Stimulated activated CD8-positive, alpha-beta memory T cell treated with anti-CD3 and anti-CD28 coated beads, Interleukin-2, amount 100 ng/mL, for 1 hour (primary cell): ENCODE measurements around the gene AKR1C2.
"Not testable (repeated sequence)": the region's sequence is repeated elsewhere in the genome, so short reads cannot be mapped to it uniquely, and the experiment has no call there.

Source experiments
- DNase-seq, 2 donors: peaks; one replicate each; pipeline ENCODE4 v3.0.0-alpha.2; 2020; ENCODE audit warnings: low read depth in 2 of 2

Gene AKR1C2

DNA sequence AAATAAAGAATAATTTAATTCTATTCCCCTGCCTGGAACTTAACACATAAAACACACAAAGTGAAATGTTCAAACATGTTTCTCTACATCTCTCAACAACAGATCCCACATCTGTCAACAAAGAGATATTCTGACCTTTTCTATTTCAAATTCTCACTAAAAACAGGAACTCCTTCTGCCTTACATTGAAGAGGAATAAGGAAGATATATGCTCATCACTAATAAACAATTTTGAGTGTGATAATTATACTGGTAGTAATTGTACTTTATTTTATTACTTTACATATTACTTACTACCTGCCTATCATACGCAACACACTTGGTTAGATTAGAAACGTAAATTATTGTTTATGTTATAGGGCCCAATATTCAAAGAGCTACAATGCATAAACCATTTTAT, 13.4 kb downstream of the AKR1C2 start:
- no peak for DNase-seq

DNA sequence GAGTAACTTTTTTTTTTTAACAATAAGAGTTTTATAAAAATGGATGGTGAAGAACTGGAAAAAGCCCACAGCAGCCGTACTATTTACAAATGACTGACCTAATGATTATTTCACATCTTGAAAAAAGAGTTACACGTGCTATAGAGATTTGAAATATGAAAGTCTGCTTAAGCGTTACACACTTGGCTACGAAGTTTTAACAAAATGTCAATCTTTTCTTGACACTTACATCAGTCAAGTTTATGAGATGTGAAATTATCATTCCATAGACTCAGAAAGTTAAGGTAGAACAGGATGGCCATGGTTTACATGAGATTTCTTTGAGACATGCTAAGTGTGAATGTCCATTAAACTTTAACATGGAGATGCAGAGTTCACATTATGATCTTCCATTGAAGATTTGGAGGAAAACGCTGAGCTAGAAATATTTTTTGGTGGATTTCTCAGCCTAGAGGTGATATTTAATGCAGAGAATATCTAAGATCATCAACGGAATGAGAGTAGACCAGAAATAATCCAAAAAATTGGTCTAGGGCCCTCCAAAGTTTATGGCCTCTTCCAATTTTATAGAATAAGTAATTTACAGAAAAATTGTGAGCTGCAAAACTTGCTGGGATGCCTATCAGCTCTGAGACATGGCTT, 15.5 kb downstream of the AKR1C2 start:
- not testable (repeated sequence) for DNase-seq

DNA sequence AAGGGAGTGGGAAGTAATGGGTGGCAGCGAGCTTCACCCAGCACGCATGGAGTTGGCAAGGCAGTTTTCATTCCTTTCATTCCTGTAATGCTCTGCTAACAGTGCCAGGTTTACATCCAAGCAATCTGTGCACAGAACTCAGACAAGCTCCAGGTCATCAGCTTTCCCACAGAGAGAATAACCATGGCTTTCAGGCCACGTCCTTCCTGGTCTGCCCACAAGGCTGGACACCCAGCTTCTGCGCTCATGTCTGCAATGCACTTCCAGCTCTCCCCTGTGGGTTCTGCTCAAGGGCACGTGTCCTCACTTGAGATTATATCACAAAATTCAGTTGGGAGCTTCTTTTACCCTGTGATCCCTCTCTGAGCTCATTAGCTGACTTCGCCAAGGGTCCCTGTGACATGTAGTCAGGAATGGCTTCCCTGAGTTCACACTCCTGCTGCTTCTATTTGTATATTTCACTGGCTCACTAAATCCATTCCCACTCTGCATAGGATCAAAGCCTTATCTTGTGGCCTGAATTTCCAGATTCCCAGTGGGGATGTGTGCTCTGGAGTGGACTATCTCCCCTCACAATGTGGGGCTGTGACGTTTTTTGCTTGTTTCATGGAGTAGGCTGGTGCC, 18.6 kb downstream of the AKR1C2 start:
- DNase-seq = no peak

DNA sequence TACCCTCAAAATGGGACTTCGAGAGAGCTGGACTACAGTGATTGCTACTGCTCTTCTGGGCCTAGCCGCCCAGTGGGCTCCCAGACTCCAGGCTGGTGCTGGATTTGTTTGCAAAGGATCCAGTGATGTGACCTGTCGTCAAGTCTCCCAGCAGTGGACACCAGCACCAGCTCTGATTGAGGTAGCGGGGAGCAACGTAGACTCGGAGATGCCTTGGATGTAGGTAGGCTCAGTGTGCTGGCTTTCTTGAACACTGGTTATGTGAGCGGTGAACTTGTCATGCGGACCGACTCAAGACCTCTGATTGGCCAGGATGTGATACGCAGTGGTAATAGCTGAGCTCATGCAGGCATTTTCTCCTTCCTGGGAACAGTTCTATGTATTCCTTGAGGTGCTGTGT, 19.4 kb downstream of the AKR1C2 start:
- DNase-seq = no peak

DNA sequence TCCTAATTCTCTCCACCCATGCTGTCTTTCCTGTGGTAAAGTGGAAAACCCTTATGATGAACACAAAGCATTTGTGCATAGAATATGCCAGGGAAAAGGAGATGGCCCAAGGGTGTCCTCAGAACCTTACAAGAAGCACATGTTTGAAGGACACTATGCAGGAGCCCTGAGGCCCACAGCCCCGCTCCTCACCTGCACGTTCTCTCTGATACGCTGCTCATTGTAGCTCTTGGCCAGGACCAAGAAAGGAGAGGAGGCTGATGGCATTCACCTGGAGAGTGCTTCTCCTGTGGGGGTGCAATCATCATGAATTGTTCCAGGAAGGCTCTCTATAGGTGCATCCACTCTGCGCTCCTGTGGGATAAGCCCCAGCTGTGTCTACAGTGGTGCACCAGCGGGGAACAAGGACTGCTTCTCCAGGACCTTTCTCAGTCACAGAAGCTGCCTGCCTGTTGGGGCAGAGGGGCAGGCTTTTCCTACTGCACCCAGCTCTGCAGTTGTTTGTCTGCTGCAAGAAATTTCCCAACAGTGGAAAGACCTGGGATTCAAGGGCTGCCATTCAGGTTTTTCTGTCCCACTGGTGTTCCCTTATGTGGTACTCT, 19.9 kb downstream of the AKR1C2 start:
- no peak for DNase-seq

DNA sequence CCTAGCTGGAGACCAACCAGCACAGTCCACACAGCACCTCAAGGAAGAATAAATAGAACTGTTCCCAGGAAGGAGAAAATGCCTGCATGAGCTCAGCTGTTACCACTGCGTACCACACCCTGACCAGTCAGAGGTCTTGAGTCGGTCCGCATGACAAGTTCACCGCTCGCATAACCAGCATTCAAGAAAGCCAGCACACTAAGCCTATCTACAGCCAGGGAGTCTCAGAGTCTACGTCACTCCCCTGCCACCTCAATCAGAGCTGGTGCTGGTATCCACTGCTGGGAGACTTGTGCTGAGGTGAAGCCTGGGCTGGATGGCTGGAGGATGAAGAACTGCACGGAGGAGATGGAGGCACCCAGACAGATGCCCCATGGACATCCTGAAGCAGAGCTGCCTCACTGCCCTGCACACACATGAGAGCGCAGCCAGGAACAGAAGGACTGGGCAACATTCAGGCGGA, 20.9 kb downstream of the AKR1C2 start:
- DNase-seq = no peak

DNA sequence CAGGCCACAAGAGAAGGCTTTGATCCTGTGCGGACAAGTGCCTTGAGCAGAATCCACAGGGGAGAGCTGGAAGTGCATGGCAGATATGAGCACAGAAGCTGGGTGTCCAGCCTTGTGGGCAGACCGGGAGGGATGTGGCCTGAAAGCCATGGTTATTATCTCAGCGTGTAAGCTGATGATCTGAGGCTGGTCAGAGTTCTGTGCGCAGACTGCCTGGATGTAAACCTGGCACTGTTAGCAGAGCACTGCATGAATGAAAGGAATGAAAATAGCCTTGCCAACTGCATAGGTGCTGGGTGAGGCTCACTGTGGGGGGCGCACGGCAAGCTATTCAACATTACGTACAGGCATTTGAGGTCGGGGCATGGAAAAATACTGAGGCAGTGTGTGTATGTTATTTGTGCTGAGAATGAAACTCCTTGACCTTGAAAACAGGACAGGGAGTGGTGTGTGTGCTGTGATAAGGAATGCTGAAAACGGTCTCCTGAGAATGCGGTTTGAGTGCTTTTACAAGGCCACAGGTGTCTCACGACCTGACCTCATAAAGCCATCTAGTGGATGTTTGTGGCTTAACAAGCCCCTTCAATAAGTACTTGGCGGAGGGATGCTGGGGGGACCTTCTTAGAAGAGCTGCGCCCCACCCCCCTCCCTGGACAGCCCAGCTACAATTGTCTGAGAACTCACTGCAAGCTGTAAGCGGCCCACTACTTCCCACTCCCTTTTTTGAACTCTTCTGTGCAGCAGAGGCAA, 21.8 kb downstream of the AKR1C2 start:
- no peak for DNase-seq

DNA sequence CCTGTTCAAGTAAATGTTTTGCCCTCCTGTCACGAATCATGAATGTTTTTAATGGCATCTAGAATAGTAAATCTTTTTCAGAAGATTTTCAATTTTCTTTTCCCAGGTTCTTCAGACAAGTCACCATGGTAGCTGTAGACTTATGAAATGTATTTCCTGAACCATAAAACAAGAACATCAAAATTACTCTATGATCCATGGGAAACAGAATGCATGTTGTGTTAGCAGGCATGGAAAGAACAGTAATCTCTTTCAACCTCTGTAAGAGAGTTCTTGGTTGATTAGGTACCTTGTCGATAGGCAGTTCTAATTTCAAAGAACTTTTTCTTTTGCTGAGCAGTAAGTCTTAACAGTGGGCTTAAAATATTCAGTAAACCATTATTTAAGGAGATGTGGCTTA, 22.9 kb downstream of the AKR1C2 start:
- no peak for DNase-seq

DNA sequence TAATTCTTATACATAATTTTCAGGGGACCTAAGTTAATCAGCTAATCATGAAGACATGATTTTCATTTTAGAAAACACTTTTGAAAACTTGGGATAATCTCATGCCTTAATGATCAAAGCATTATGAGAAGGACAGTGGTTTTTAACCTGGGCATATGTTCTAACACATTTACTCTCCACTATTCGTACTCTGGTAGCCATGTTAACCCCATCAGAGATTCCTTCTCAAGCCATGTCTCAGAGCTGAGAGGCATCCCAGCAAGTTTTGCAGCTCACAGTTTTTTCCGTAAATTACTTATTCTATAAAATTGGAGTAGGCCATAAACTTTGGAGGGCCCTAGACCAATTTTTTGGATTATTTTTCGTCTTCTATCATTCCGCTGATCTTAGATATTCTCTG, 24.8 kb downstream of the AKR1C2 start:
- no peak for DNase-seq

DNA sequence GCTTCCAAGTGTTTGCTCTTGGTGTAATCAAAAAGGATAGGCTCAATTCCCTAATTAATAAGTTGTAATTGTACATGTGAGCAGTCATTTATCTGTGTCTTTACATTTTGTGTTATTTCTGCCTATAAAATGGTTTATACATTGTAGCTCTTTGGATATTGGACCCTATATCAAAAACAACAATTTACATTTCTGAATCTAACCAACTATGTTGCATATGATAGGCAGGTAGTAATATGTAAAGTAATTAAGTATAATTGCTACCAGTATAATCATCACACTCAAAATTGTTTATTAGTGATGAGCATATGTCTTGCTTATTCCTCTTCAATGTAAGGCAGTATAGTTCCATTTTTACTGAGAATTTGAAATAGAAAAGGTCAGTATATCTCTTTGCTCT, 26.6 kb downstream of the AKR1C2 start:
- DNase-seq = no peak

DNA sequence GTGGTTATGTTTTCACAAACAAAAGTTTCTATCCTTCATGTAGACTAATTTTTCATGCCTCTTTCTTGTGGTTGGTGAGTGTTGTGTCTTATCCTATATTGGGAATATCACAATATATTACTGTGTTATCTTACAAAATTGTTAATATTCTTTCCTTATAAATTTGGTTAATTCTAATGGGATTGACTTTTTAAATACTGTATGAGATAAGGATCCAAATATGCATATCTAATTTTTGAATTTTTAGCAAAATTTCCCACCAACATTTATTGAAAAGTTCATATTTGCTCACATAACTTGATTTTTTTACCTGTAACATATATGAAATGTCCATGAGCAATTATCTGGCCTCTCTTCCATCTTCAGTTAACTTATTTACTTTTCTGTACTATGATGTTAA, 29.3 kb downstream of the AKR1C2 start:
- DNase-seq = not testable (repeated sequence)

DNA sequence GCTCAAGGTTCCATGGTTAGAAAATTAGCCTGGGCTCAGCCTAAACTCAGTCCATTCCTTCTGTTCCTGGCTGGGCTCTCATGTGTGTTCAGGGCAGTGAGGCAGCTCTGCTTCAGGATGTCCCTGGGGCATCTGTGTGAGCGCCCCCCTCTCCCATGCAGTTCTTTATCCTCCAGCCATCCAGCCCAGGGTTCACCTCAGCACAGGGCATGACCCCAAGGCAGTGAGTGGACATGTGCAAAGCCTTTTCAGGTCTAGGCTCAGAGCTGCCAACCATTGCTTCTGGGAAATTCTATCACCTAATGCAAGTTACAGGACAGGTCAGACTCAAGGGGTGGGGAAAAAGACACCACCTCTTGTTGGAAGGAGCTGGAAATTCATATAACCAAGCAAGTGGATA, 30.4 kb downstream of the AKR1C2 start:
- not testable (repeated sequence) for DNase-seq

DNA sequence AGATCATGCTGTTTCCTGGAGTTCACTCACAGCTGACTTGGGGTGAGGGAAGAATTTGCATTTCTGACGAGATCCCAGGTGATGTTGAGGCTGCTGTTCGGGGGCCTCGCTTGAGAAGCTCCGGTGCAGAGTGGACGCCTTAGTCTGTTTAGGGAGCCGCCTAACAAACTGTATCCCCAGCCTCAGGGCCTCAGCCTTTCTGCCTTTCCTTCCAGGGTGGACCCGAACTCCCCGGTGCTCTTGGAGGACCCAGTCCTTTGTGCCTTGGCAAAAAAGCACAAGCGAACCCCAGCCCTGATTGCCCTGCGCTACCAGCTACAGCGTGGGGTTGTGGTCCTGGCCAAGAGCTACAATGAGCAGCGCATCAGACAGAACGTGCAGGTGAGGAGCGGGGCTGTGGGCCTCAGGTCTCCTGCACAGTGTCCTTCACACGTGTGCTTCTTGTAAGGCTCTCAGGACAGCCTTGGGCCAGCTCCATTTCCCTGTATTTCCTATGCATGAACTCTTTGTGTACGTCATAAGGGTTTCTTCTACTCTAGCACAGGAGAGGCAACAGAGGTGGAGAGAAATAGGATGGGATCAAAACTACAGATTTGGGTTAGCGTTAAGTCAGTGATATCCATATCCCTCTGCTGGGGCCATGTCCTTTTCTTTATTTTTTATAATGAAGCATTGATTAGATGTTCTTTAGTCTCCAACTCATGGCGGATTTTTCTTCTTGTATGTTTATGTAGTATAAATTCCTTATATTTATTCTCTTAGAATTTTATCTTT, 31.1 kb downstream of the AKR1C2 start:
- not testable (repeated sequence) for DNase-seq

DNA sequence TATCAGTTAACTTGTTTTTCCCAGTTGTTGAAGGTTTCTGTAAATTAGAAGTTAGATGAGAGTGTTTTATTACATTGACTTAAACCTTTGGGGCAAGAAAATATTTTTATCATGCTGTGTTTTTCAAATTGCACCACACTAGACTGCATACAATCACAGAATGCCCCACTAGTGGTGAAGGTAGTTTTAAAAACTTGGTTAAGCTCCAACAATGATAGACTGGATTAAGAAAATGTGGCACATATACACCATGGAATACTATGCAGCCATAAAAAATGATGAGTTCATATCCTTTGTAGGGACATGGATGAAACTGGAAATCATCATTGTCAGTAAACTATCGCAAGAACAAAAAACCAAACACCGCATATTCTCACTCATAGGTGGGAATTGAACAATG, 33.3 kb downstream of the AKR1C2 start:
- DNase-seq = not testable (repeated sequence)

DNA sequence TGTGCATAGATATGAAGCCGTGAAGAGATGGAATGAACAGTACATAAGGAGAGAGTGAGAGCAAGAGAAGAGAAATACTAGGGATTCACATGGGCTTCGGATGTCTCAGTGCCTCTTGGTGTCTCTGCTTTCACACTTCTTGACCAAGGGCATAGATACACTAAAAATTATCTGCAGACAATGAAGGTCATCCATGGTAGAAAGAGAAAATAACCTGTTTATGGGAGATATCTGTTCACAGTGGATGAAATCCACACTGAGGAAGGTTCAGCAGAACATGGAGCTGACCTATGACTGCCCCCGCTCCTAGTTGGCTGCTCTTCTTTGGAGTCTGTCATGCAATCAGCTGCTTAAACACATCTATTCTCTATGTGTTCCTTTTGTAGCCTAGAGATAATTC, 34.4 kb downstream of the AKR1C2 start:
- not testable (repeated sequence) for DNase-seq

DNA sequence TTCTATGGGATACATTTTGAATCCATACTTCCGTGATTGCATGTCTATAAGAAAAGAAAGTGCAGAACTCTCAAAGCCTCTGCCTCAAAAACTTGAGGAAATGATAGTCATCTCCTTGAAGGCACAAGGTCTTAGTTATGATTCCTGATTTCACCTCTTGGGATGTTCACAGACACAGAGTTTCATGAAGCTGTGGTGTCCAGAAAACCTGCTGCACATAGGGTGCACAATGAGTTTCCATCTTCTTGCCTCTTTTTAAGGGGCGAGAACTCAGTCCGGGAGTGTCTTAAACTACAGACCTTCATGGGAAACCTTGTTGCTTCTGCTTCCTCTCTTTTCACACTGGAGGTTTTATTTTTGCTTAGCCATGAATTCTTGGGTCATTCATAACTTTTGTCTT, 36.5 kb downstream of the AKR1C2 start:
- DNase-seq = not testable (repeated sequence)

DNA sequence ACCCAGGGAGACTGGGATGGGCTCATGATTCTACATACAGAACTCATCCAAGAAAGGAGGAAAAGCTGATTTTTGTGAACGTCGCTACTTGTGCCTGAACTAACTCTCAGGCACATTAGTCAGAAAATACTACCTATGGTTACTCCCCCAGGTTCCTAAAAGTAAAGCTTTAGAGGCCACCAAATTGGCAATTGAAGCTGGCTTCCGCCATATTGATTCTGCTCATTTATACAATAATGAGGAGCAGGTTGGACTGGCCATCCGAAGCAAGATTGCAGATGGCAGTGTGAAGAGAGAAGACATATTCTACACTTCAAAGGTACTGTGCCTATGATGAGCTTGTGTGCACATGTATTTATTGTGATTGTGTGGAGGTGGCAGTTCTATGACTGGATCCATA, 37.9 kb downstream of the AKR1C2 start:
- DNase-seq = not testable (repeated sequence)

DNA sequence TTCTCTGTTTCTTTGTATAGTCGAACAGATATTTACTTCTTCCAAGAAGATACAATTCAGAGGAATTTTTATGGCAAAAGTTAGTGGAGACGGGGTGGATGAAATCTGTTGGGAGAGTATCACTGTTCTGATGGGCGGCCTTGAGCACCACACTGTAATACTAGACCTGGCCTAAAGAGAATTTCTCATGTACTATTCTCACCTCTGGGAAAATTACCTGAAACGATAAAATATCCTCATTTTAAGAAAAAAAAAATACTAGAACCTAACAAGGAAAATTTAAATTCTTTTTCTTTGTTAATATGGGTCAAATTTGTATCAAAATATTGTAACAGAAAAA, 39.9 kb downstream of the AKR1C2 start:
- DNase-seq = not testable (repeated sequence)

DNA sequence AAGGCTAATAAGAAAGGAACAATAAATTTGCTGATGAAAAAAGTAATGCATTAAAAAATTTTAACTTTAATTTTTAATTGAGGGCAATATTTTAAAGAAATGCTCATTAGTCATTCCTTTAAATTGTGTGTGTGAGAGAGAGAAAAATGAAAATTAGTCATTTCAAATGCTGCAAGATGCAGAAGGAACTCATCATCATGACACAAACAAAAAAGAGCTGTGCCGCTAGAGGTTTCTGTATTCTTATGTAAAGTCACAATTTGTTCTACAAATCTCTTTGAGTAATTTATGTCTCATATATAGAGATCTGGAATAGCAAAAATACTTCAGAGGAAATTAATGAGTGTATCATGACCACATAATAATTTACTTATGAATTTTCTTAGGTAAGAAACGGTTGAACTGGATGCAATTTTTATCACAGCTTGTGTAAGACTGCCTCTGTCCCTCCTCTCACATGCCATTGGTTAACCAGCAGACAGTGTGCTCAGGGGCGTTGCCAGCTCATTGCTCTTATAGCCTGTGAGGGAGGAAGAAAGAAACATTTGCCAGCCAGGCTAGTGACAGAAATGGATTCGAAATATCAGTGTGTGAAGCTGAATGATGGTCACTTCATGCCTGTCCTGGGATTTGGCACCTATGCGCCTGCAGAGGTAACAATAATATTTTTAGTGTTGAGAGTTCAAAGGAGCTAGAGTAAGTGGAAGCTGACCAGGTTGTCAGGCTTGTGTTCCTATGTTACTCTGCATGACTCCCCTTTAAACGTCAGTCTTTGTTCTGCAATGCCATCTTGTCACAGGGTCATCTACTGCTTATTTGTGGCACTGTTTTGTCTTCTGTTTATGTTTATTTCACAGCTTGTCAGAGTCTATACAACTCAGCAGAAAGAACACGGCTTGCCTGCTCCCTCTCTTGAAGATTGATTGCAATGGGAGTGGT, 40.5 kb downstream of the AKR1C2 start, which contains the start of gene AKR1C1:
TSS of gene AKR1C1 (plus strand) at position 540 of the 939 bp plus-strand sequence. CDS start at position 570, 30 bp downstream.
- DNase-seq = not testable (repeated sequence)

DNA sequence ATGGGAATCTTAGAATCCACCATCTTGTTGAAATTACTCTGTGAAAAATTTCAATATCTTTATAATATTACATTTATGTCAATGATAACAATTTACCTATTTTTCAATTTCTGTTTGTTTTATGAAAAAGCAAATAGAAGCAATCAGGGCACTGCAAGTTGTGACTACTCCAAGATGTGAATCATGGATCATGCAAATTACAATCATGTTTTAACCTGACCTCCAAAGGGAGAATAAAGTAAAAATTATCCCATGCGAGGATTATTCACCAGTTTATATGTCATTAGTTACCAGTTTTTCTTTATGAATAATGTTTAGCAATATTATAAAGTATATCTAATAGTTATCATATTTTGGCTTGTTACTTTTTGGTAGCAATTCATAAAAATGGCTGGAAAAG, 41.3 kb downstream of the AKR1C2 start:
- DNase-seq = not testable (repeated sequence)

DNA sequence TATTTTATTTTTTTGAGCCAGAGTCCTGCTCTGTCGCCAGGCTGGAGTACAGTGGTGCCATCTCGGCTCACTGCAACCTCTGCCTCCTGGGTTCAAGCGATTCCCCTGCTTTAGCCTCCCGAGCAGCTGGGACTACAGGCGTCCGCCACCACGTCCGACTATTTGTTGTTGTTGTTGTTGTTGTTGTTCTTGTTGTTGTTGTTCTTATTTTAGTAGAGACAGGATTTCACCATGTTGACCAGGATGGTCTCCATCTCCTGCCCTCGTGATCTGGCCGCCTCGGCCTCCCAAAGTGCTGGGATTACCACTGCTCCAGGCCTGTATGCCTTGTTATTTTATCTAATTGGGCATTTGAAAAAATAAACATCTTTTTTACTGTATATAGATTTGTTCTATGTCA, 42.1 kb downstream of the AKR1C2 start:
- not testable (repeated sequence) for DNase-seq
